ENCODE data around the gene CLEC19A.
A peak's percentile ranks its signal among the peaks of the same experiment; 100 is the strongest.

CLEC19A gene

GRCh38 chr16:19281246-19281645 is 4.3 kb upstream of the CLEC19A start:
- no peak for ATAC-seq
- TF ChIP-seq BACH2 (CRISPR knock-in tag; IDR thresholded peaks at IDR 0.05; ENCODE audit: borderline replicate concordance) (no peak), PATZ1 (CRISPR knock-in tag; IDR thresholded peaks at IDR 0.05; ENCODE audit: borderline replicate concordance) (no peak), PPARA (CRISPR knock-in tag; IDR thresholded peaks at IDR 0.05; ENCODE audit: borderline replicate concordance) (no peak), ARNTL (CRISPR knock-in tag; IDR thresholded peaks at IDR 0.05; ENCODE audit: borderline replicate concordance, low read depth) (no peak), CREB5 (CRISPR knock-in tag; IDR thresholded peaks at IDR 0.05; ENCODE audit: low read depth) (no peak), TOX (CRISPR knock-in tag; IDR thresholded peaks at IDR 0.05; ENCODE audit: borderline replicate concordance) (no peak), ESRRG (CRISPR knock-in tag; IDR thresholded peaks at IDR 0.05) (no peak), POU6F1 (CRISPR knock-in tag; IDR thresholded peaks at IDR 0.05; ENCODE audit: borderline replicate concordance, low read depth) (no peak), ZFP30 (CRISPR knock-in tag; IDR thresholded peaks at IDR 0.05) (no peak), GLIS3 (CRISPR knock-in tag; IDR thresholded peaks at IDR 0.05) (no peak), CSRNP3 (CRISPR knock-in tag; IDR thresholded peaks at IDR 0.05) (no peak), ZC3H10 (CRISPR knock-in tag; IDR thresholded peaks at IDR 0.05) (no peak), RARB (CRISPR knock-in tag; IDR thresholded peaks at IDR 0.05) (no peak), ISL1 (CRISPR knock-in tag; IDR thresholded peaks at IDR 0.05) (no peak), CSDC2 (CRISPR knock-in tag; IDR thresholded peaks at IDR 0.05) (no peak), ZNF70 (CRISPR knock-in tag; IDR thresholded peaks at IDR 0.05) (no peak), SNAI2 (CRISPR knock-in tag; IDR thresholded peaks at IDR 0.05) (no peak)

- TF ChIP-seq ARNTL (CRISPR knock-in tag; IDR thresholded peaks at IDR 0.05; ENCODE audit: borderline replicate concordance, low read depth) (no peak), GLIS3 (CRISPR knock-in tag; IDR thresholded peaks at IDR 0.05) (no peak), ESRRG (CRISPR knock-in tag; IDR thresholded peaks at IDR 0.05) (no peak), PATZ1 (CRISPR knock-in tag; IDR thresholded peaks at IDR 0.05; ENCODE audit: borderline replicate concordance) (no peak), RARB (CRISPR knock-in tag; IDR thresholded peaks at IDR 0.05) (no peak), TCF4 (CRISPR knock-in tag; IDR thresholded peaks at IDR 0.05; ENCODE audit: borderline replicate concordance) (no peak), OSR1 (CRISPR knock-in tag; IDR thresholded peaks at IDR 0.05) (no peak), TOX (CRISPR knock-in tag; IDR thresholded peaks at IDR 0.05; ENCODE audit: borderline replicate concordance) (no peak), PPARA (CRISPR knock-in tag; IDR thresholded peaks at IDR 0.05; ENCODE audit: borderline replicate concordance) (no peak), ZNF70 (CRISPR knock-in tag; IDR thresholded peaks at IDR 0.05) (no peak)
- no peak for ATAC-seq
These were observed 3.4 kb upstream of the CLEC19A start for GRCh38 chr16:19282101-19282500.

- TF ChIP-seq PPARA (CRISPR knock-in tag; IDR thresholded peaks at IDR 0.05; ENCODE audit: borderline replicate concordance) (no peak), ZFP30 (CRISPR knock-in tag; IDR thresholded peaks at IDR 0.05) (no peak), TOX (CRISPR knock-in tag; IDR thresholded peaks at IDR 0.05; ENCODE audit: borderline replicate concordance) (no peak), BACH2 (CRISPR knock-in tag; IDR thresholded peaks at IDR 0.05; ENCODE audit: borderline replicate concordance) (no peak)
- no peak for ATAC-seq
These were observed 1.9 kb upstream of the CLEC19A start for GRCh38 chr16:19283637-19284036.

GRCh38 chr16:19284207-19284606 is 1.3 kb upstream of the CLEC19A start:
- ATAC-seq, result peak; percentile 59
- TF ChIP-seq POU6F1 (CRISPR knock-in tag; IDR thresholded peaks at IDR 0.05; ENCODE audit: borderline replicate concordance, low read depth), result no peak
- 0 out of 2 replicates have a peak, but pooled peaks have one; percentile 29 for TF ChIP-seq SNAI2 (CRISPR knock-in tag; IDR thresholded peaks at IDR 0.05)

Data from SK-N-SH treated with all-trans-retinoic acid at 6 μM for 48 hours (cell line).